GM13976 (cell line): Measurements from ENCODE around the gene LRP5.
A peak's percentile ranks its signal among the peaks of the same experiment; 100 is the strongest.

ENCODE experiments used
- DNase-seq: peaks from one replicate; pipeline ENCODE4 v3.0.0; 2012; ENCODE audit warnings: low spot score
- in situ Hi-C: fragments of 300-500 bp; cut with MboI; formaldehyde crosslinking; loops from one replicate; pipeline ENCODE4 v1.12.0; 2022; ENCODE audit warnings: low sequenced_read_pairs, mixed read lengths, inconsistent platforms; ENCODE audit not compliant: unreplicated experiment
- TF ChIP-seq, protein P1 (sequence below): IDR thresholded peaks from 2 replicates; pipeline ENCODE4 v1.5.1; 2012; ENCODE audit warnings: borderline replicate concordance, mild to moderate bottlenecking; ENCODE audit not compliant: insufficient read depth; ENCODE audit errors: extremely low read depth, missing control alignments, control extremely low read depth

Gene LRP5

DNA sequence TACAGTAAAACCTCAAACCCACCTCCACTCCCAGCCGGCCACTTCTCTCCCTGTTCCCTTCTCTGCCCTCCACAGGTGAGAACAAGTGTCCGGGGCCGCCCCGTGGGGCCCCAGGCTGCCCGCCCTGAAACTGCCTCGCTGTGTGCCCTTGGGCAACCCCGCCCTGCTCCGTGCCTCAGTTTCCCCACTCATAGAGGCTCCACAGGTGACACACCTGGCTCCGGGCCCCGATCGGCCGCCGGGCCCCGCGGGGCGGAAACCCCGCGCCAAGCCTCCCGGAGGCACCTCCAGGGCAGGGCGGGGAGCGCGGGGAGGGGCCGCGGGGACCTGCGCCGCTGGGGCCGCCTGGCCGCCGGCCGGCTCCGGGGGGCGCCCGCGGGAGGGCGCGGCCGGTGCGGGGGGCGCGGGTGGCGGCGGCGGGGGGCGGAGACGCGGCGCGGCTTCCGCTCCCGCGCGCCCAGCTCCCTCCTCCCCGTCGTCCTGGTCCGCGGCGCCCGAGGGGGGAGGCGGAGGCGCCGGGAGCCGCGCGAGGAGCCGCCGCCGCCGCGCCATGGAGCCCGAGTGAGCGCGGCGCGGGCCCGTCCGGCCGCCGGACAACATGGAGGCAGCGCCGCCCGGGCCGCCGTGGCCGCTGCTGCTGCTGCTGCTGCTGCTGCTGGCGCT, at the start of gene LRP5:
TSS of gene LRP5 (plus strand) at position 475 of the 663 bp plus-strand sequence. CDS start at position 599, 124 bp downstream.
- TF ChIP-seq, protein P1, sequence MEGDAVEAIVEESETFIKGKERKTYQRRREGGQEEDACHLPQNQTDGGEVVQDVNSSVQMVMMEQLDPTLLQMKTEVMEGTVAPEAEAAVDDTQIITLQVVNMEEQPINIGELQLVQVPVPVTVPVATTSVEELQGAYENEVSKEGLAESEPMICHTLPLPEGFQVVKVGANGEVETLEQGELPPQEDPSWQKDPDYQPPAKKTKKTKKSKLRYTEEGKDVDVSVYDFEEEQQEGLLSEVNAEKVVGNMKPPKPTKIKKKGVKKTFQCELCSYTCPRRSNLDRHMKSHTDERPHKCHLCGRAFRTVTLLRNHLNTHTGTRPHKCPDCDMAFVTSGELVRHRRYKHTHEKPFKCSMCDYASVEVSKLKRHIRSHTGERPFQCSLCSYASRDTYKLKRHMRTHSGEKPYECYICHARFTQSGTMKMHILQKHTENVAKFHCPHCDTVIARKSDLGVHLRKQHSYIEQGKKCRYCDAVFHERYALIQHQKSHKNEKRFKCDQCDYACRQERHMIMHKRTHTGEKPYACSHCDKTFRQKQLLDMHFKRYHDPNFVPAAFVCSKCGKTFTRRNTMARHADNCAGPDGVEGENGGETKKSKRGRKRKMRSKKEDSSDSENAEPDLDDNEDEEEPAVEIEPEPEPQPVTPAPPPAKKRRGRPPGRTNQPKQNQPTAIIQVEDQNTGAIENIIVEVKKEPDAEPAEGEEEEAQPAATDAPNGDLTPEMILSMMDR, result no peak
- in situ Hi-C loops, result no loop called here

DNA sequence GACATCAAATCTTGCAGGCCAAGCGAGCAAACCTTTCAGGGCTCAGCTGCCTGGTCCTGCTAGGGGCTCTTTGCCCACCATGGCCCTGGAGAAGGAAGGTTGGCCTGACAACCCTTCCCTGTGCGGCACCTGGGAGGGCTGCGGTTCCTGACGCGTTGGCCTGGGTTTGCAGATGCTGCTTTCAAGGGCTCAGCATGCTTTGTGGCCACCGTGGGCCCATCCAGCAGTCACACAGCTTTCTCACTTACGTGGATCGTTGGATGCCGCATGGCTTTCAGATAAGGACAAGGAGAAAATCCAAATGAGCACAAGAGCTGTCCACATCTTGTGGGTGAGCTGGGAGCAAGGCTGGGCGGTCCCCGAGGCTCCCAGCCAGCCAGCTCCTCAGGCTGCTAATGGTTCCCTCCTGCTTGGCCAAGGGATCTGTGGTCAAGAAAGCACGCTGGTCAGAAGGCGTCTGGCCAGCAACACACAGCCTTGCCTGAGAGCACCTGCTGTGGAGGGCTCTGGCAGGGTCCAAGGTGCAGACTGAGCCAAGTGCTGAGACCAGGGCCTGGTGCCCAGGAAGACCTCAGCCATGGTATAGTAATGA, 48.9 kb upstream of the LRP5 start:
- TF ChIP-seq, protein P1, result no peak
- in situ Hi-C loops, result no loop called here
- no peak for DNase-seq

More for the DNA sequence above, at the start of gene LRP5:
- peak; percentile 82 for DNase-seq

DNA sequence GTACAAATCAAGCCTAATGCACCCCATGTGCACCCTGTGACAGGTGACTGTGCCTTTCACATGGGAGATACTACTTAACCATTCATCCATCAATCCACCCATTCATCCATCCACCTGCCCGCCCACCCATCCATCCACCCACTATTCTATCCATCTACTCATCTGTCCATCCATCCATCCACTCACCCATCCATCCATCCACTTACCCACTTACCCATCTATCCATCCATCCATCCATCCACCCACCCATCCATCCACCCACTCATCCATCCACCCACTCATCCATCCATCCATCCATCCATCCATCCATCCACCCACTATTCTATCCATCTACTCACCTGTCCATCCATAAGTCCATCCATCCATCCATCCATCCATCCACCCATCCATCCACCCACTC, 48.1 kb upstream of the LRP5 start:
- TF ChIP-seq, protein P1, result no peak
- in situ Hi-C loops, result no loop called here

DNA sequence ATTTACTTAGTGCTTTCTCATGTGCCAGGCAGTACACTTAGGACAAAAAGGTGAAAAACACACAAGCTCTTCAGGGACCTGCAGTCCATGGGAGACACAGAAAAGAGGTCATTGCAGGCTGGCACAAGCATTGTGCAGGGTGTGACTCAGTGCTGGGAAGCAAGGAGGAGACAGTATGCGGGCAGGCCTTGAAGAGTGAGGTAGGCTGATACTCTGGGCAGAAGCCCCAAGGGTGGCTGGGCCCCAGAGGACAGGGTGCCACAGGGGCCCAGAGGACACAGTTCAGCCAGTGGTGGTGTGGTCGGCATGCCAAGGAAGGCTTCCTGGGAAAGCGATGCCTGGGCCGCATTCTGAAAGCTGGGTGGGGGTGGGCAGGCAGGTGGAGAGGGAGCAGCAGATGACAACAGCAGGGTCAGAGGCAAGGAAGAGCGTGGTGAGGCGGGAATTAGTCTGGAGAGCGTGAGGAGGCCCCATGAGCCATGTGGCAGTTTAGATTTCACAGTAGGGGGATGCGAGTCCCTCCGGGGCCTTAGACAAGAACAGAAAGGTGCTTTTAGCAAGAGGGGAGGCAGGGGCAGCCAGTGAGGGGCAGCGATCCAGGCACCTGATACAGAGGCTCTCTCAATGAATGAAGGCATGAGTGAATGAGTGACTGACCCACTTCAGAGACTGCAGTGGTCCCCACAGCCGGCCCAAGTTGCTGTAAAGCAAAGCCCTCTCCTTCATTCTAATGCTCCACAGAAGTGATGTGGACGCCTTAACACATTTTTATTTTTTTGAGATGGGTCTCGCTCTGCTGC, 47.5 kb upstream of the LRP5 start:
- no peak for DNase-seq
- TF ChIP-seq, protein P1, result no peak
- in situ Hi-C loops, result no loop called here

More for the DNA sequence above, 48.1 kb upstream of the LRP5 start:
- no peak for DNase-seq

DNA sequence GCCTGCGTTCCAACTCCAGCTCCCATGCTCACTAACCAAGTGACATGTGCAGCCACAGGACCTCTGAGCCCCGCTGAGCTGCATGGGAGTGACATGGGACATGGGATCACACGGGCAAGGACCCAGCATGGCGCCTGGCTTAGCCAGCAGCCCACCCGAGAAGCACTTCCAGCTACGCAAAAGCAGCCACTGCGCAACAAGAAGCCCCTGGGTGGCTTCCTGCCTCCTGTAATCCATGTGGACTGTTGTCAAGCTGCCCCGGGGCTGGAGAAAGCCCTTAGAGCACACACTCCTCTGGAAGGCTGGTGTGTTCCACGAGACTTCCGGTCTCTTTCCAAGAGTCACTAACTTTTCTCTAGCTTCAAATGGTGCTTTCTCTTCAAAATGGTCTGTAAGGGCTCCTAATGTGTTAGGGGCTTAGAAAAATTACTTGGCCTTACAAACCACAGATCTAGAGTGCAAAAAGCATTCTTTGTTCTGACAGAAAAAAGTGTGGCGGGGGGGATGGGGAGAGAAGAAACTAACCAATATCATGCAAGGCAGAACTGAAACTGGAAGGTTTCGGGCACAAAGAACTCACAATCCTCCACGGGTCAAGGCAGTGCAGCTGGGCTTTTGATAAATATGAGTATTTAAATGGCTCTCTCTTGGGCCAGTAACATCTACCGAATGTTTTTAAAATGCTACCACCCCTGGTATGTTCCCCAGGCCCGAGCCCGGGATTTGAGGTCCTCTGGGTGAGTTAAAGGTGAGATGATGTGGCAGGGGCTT, 46.1 kb upstream of the LRP5 start:
- TF ChIP-seq, protein P1, result no peak
- peak; percentile 85 for DNase-seq
- in situ Hi-C loops, result no loop called here
